Mucosa of stomach (tissue), 1 donor: ENCODE measurements around the gene FAM25C.
"Not testable (repeated sequence)": the region's sequence is repeated elsewhere in the genome, so short reads cannot be mapped to it uniquely, and the experiment has no call there.

Experiments
- H3K27me3 ChIP-seq: one replicate; pipeline ENCODE4 v1.7.0; 2013; ENCODE audit warnings: mild to moderate bottlenecking, low read length; ENCODE audit not compliant: control insufficient read depth, insufficient read depth
- H3K36me3 ChIP-seq: one replicate; pipeline ENCODE4 v1.7.0; 2013; ENCODE audit warnings: low read length; ENCODE audit not compliant: control insufficient read depth, insufficient read depth
- H3K4me1 ChIP-seq: one replicate; pipeline ENCODE4 v1.7.0; 2013; ENCODE audit warnings: mild to moderate bottlenecking, low read length; ENCODE audit not compliant: control insufficient read depth, insufficient read depth
- H3K4me3 ChIP-seq: one replicate; pipeline ENCODE4 v1.7.0; 2013; ENCODE audit warnings: low read length
- H3K9ac ChIP-seq: one replicate; pipeline ENCODE4 v1.7.0; 2013; ENCODE audit warnings: mild to moderate bottlenecking, low read length, moderate library complexity
- H3K9me3 ChIP-seq: one replicate; pipeline ENCODE4 v1.7.0; 2013; ENCODE audit warnings: mild to moderate bottlenecking, low read length, moderate library complexity; ENCODE audit not compliant: control insufficient read depth
- donor health status: Pancreatic carcinoma.

Gene FAM25C

DNA sequence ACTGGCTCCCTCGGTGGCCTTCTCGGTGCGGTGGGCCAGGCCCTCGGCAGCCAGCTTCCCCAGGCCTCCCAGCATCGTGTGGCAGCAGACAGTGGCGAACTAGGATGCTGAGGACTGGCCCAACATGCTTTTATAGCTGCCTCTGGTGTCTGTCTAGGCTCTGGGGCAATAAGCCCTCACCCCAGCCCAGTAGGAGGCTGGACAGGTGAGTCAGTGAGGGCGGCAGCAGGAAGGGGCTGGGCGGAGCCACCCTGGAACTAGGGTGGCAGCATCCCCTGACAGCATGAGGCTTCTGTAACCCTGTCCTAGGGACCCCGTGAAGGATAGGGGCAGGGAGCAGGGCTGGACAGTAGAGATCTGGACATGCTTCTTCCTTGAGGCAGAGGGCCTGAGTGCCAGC, at the start of gene FAM25C:
TSS of gene FAM25C (minus strand) at position 101 of the 400 bp plus-strand sequence. CDS start at position 75, 26 bp downstream.
- H3K9me3 ChIP-seq, H3K27me3 ChIP-seq, H3K4me3 ChIP-seq, H3K9ac ChIP-seq, H3K4me1 ChIP-seq, H3K36me3 ChIP-seq: not testable (repeated sequence)

GRCh38 chr10:48044557-48044956, 45.0 kb upstream of the FAM25C start:
- not testable (repeated sequence) for H3K9ac ChIP-seq, H3K4me1 ChIP-seq, H3K9me3 ChIP-seq, H3K27me3 ChIP-seq, H3K36me3 ChIP-seq, H3K4me3 ChIP-seq

- H3K36me3 ChIP-seq, H3K9me3 ChIP-seq, H3K4me1 ChIP-seq, H3K9ac ChIP-seq, H3K4me3 ChIP-seq, H3K27me3 ChIP-seq: not testable (repeated sequence)
These were observed 31.8 kb upstream of the FAM25C start for GRCh38 chr10:48031390-48031789.

DNA sequence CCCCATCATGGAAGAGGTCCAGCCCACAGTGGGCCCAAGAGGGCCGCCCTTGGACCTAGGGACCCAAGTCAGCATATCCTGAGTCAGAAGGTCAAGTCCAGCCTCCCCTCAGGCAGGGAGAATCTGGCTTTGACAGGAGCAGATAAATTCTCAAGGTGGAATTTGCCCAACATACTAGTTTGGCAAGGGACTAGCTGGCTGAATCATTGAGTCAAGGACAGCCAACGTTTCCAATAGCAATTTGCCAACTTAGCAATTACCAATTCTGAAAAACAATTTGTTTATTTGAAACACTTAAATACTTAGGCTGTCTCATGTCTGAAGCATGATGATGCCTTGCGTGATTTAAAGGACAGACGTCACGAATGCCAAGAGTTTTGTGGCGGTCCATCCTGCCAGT, 2.7 kb upstream of the FAM25C start:
- H3K27me3 ChIP-seq, H3K9me3 ChIP-seq, H3K9ac ChIP-seq, H3K4me1 ChIP-seq, H3K4me3 ChIP-seq, H3K36me3 ChIP-seq: not testable (repeated sequence)

DNA sequence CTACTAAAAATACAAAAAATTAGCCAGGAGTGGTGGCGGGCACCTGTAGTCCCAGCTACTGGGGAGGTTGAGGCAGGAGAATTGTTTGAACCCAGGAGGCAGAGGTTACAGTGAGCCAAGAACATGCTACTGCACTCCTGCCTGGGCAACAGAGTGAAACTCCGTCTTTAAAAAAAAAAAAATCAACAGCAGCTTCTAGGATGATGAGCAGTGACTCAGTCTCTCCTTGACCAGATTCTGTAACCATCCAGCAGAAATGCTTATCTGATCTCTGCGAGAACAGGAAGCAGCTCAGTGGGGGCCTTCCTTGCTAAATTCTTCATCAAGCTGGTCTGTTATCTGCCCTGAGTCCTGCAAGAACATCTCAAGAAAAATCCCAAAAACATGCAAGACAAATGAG, 5.5 kb downstream of the FAM25C start:
- H3K4me1 ChIP-seq, H3K4me3 ChIP-seq, H3K36me3 ChIP-seq, H3K9ac ChIP-seq, H3K9me3 ChIP-seq, H3K27me3 ChIP-seq: not testable (repeated sequence)

DNA sequence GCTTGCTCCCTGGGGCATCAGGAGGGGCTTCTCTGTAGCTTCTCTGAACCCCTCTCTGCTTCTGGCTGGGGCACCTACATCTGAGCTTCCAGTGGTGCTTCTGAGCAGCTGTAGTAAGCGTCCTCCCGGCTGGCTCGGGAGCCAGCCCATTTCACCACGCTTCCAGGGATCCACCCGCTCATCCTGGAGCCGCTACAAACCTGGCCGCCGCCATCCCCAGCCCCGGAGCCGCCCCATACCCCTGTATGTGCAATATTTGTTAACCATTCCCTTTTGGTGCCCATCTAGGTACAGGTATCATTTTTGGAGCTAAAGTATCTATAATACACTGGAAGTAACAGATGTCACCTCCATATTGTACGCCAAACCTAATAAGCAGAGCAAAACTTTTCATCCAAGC, 7.0 kb downstream of the FAM25C start:
- not testable (repeated sequence) for H3K9ac ChIP-seq, H3K4me3 ChIP-seq, H3K36me3 ChIP-seq, H3K9me3 ChIP-seq, H3K27me3 ChIP-seq, H3K4me1 ChIP-seq

DNA sequence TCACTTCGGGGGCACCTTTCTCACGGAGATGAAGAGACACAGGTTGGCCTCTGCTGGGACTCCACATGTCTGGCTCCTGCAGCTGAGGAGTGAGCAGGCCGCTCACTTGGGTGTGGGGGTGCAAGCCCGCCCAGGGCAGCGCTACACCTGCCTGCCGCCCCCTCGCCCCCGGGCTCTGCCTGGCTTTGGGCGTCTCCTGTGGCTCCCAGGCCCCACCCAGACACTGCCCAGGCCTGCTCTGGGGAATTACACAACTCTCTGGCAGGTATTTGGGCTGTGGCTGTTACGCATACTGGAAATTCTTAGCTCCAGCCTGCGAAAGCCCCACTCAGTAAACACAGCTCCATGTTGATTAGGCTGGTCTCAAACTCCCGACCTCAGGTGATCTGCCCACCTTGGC, 7.9 kb downstream of the FAM25C start:
- H3K4me1 ChIP-seq, H3K9me3 ChIP-seq, H3K9ac ChIP-seq, H3K4me3 ChIP-seq, H3K27me3 ChIP-seq, H3K36me3 ChIP-seq: not testable (repeated sequence)

DNA sequence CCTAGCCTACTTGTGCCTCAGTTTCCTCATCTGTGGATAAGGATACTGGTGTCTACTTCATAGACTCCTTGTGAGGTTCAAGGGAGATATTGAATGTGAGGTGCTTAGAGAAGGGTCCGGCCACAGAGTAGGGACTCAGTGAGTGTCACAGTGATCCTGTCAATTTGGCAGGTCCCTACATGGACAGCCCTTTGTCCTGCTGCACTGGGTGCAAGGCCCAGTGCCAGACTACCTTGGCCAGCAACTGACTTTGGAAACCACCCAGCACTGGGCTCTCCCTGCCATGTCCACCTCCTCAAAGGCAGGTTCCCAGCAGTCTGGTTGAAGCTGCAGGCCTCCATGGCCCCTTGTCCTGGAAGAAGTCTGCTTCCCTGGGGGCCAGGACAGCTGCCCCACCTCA, 9.5 kb downstream of the FAM25C start:
- H3K27me3 ChIP-seq, H3K4me3 ChIP-seq, H3K4me1 ChIP-seq, H3K9ac ChIP-seq, H3K9me3 ChIP-seq, H3K36me3 ChIP-seq: not testable (repeated sequence)

DNA sequence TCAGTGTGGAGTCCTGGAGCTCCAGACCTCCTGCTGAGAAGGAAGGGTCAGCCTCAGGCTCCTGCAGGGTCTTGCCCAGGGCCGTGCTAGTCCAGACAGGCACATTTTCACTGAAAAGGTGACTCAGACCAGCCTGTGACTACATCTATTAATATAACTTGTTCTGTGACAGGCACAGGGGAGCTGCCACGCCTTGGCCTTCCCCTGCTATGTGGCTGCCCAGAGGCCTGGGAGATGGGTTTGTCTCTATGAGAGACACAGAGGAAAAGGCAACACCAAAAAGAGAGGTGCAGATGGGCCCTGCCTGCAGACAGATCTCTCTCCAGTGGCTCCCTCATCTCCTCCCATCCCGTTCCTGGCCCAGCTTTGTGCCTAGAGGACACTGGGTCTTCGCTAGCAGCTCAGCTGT, 10.0 kb downstream of the FAM25C start:
- H3K4me1 ChIP-seq, H3K4me3 ChIP-seq, H3K9me3 ChIP-seq, H3K9ac ChIP-seq, H3K27me3 ChIP-seq, H3K36me3 ChIP-seq: not testable (repeated sequence)

DNA sequence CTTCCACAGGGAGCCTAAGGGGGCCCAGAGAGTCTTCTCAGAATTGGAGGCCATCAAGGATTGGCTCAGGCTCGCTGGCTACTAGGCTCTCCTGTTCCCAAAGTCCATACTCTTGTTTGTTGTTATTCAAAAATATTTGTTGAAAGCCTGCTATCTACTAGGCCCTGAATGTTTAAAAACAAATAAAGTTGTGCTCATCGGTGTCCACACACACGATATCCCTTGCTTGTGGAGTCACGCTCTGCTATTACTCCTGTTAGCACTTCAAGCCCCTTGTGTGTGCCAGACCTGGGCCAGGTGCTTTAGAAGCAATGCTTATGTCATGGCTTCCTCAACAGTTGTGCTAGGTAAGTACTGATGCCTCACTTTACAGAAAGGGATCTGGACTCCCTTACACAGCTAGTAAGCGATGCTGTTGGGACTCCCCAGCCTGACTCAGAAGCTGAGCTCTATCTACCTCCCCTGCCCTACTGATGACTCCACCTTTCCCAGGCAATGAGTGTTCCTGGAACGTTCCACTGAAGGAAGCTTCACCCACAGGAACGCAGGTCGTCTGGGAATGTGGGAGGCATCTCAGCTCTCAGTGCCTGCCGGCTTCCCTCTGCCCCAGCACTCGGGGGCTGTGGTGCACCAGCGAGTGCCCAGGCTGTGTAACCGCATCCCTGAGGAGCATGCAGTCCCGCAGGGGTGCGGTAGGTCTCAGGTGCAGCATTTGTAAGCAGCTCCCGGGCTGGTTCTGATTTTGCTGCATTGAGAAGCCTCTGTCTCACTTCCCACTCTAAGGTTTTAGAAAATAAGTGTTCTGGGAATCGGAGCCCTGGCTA, 10.7 kb downstream of the FAM25C start:
- not testable (repeated sequence) for H3K27me3 ChIP-seq

GRCh38 chr10:47987952-47988351, 11.6 kb downstream of the FAM25C start:
- H3K4me1 ChIP-seq, H3K36me3 ChIP-seq, H3K9me3 ChIP-seq, H3K9ac ChIP-seq, H3K4me3 ChIP-seq, H3K27me3 ChIP-seq: not testable (repeated sequence)

More for the DNA sequence above, 10.7 kb downstream of the FAM25C start:
- H3K4me1 ChIP-seq, H3K36me3 ChIP-seq, H3K4me3 ChIP-seq, H3K9me3 ChIP-seq, H3K9ac ChIP-seq: not testable (repeated sequence)

DNA sequence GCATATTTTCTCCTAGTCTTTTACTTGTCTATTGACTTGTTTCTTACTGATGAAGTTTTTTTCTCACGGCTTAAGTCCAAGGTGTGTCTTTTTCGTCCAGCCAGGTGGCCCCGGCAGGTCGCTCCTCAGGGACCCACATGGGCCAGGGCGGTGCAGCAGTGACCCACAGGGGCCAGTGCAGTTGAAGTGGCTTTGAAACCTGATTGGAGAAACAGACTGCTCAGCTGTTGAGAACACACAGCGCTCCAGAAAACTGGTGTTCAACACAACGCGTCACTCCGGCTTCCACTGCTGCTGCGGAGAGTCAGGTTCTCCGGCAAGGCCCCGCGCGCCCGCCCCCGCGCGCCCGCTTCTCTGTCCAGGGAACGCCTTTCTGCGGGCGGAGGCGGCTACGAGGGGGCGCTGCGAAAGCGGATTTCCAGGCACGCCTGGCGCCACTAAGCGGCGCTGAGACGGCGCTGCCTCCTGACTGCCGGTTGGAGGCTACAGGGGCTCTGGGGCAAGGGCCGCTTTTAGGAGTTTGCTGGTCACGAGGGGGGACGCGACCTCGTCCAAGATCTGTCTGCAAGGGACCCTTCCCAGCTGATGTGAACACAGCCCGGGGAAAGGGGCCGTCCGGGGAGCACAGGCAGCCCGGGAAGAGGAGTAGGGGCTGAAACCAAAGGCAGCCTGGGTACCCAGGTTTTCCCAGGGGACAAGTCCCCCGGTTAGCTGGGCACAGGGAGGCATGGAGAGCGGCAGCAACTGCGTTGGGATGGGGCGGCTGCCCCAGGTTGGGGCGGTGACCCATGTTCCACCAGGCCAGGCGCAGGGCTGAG, 13.0 kb downstream of the FAM25C start:
- H3K9me3 ChIP-seq, H3K27me3 ChIP-seq, H3K36me3 ChIP-seq, H3K9ac ChIP-seq, H3K4me1 ChIP-seq, H3K4me3 ChIP-seq: not testable (repeated sequence)
